ELR (cell line): Measurements from ENCODE around the gene GMEB2.
"Not testable (repeated sequence)": the region's sequence is repeated elsewhere in the genome, so short reads cannot be mapped to it uniquely, and the experiment has no call there.

ENCODE experiments used
- DNase-seq: peaks from one replicate; pipeline ENCODE4 v3.0.0-alpha.2; 2015; ENCODE audit warnings: low read depth

The GMEB2 gene

GRCh38 chr20:63572071-63572787 is 54.7 kb downstream of the GMEB2 start:
- no peak for DNase-seq

DNA sequence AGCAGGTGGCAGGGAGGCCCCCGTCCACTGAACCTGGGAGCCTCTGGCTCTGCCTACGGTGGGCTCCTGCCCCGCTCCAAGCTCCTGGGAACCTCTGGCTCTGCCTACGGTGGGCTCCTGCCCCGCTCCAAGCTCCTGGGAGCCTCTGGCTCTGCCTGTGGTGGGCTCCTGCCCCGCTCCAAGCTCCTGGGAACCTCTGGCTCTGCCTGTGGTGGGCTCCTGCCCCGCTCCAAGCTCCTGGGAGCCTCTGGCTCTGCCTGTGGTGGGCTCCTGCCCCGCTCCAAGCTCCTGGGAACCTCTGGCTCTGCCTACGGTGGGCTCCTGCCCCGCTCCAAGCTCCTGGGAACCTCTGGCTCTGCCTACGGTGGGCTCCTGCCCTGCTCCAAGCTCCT is 55.8 kb downstream of the GMEB2 start:
- DNase-seq = not testable (repeated sequence)

DNA sequence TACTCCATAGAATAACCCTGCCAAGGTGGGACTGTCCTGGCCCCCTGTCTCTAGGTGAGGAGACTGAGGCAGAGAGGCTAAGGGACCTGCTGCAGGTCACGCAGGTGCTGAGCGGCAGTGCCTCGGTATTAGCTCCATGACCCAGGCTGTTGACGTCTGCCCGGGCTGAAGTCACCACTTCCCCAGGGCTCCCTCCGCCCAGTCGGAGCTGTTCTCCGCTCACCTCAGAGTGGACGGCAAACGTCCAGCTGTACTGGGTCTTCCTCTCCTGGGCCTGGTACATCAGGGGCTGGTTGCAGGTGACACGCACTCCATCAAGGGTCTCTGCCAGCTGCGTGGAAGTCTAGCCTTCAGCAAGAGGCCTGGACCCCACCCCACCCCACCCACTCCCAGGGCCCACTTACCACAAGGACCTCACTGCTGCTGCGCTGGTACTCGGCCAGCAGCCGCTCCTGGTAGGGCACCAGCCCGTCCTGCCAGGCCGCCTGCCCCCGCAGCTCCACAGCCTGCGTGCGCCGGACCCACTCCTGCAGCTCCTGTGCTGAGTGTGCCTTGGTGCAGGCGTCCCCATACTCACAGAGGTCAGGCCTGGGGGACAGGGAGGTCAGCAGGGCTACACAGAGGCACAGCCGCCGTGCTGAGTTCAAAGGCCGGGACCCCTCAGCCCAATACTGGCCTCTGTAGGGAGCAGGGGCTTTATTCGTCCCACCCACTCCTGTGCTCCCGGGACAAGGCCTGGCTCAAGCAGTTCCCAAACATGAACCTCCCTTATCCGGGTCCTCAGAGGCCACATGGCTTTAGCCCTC is 56.4 kb downstream of the GMEB2 start:
- no peak for DNase-seq

DNA sequence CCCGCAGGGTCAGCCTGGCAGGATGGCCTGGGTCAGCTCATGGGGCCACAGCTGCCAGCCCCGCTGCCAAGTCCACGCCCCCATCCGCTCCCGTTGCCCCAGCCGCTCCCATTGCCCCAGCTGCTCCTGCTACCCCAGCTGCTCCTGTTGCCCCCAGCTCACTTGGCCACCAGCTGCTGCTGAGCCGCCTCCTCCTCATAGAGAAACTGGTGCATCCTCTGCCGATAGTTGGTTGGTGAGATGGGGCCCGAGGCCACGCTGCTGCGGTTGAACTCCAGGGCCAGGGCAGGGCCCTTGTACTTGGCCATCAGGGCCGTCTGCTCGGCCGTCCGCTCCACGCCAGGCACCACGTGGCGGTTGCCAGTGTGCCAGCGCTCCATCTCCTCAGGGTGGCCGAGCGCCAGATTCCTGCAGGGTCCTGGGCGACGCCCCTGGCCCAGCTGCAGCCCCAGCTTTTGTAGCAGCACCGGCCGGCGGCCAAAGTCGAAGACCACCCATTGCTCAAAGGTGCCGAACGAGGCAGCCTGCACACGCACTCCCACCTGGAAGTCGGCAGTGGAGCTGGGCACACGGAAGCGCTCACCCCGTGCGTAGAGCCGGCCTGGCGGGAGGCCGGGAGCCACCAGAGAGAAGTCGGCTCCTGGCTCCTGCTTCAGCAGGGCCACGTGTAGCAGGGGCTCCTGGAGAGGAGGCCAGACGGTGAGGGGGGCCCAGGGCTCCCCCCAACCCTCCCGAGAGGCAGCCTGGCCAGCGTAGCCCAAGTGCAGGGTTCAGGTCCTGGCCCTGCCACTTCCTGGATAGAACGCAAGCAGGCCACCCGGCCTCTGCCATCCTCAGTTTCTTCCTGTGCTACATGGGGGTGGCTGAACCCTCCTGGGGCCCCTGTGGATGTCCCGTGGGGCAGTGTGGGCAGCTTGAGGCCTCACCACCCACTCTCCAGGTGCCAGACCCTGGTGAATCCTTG is 57.6 kb downstream of the GMEB2 start:
- DNase-seq = no peak

DNA sequence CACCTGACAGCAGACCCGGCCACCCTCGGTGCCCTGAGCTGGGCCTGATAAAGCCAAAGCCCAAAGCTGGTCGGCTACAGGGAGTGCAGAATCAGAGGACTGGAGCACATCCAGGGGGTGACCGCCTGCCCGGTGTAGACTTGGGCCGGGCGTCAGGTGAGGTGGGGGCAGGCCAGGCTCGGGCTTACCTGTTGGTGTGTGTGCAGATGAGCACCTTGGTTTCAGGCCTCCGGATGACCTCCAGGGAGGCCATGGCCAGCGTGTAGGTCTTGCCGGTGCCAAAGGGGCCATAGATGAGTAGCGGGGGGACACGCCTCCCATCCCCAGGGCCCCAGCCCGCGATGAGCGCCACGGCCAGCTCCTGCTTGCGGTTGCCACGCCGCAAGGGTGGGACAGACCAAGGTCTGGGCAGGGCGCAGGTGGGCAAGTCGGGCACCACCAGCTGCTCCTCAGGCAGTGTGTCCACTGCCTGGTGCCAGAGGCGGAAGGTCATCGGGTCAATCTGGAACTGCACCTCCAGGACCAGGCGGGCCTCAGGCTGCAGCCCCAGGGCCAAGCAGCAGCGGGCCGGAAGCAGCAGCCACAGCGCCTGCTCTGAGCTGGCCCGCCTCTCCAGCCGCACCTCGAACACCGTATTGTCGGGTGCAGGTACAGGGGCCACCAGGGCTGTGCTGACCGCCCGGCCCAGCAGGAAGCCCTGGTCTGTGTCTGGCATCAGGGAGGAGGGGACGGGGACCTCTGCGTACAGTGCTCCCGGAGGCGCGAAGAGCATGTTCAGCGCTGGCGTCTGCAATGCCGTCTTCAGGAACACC is 58.5 kb downstream of the GMEB2 start:
- no peak for DNase-seq

DNA sequence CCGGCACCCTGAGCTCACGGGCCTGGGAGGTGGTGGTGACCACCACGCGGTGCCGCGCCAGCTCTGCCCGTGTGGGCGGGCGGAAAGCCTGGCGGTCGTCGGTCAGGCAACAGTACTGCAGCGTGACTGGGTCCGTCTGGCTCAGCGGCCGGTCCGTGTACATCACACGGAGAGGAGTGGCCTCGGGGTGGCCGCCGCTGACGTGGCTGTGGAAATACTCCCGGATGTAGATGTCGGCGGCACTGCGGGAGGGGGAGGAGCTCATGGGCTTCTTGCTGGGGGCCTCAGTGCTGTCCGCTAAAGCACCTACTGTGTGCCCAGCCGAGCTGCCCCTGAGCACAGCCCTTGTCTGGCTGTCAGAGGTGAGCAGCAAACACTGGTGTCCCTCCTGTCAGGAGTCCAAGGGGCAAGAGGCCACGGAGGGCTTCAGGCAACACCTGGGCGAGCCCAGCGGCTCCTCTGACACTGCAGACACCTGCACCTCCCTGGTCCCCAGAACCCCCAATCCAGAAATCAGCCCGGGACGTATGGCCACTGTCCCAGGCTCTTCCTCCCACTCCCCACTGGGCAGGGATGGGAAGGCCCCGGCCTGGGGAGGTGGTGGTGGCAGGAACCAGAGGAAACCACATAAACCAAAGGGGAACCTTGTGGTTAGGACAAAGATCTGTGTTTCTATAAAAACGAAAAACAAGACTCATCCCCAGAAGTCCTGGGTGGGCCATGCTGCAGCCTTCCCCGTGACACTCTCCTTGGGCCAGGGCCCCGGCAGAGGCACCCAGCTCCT is 59.3 kb downstream of the GMEB2 start:
- DNase-seq = no peak

DNA sequence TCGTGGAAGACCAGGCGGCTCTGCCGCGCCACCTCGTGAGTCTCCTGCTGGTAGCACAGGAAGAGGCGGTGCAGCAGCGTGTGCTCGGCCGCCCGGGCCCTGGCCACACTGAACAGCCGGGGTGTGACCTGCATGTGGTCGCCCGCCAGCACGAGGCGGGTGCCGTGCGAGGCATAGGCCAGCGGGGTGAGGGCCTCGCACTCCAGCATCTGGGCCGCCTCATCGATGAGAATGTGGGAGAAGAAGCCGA is 59.8 kb downstream of the GMEB2 start:
- DNase-seq = no peak

DNA sequence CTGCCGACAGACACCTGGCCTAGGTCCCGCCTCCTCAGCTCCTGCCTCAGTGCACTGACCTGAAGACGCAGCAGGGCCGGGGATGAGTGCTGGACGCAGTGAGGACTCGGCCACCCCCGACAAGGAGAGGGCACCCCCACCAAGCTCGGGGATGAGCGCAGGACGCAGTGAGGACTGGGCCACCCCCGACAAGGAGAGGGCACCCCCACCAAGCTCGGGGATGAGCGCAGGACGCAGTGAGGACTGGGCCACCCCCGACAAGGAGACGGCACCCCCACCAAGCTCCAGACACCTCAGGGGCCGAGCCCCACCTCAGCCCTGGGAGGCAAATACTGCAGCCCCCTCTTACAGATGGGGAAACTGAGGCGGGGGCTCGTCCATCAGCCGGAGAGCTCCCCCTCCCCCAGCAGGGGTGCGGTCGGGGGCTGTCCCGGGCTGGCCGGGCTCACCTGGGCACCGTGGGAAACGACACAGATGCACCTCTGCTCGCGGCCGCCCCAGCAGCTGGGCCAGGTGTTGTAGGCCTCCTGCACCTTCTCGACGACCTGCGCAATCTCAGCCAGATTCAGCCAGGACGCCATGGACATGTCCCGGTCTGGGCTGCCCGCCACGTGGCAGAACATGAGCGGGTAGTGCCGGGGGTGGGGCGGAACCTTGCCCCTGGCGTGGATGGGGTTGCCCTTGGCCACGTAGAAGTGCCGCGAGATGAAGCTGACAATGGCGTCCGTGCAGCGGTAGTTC is 60.3 kb downstream of the GMEB2 start:
- no peak for DNase-seq

DNA sequence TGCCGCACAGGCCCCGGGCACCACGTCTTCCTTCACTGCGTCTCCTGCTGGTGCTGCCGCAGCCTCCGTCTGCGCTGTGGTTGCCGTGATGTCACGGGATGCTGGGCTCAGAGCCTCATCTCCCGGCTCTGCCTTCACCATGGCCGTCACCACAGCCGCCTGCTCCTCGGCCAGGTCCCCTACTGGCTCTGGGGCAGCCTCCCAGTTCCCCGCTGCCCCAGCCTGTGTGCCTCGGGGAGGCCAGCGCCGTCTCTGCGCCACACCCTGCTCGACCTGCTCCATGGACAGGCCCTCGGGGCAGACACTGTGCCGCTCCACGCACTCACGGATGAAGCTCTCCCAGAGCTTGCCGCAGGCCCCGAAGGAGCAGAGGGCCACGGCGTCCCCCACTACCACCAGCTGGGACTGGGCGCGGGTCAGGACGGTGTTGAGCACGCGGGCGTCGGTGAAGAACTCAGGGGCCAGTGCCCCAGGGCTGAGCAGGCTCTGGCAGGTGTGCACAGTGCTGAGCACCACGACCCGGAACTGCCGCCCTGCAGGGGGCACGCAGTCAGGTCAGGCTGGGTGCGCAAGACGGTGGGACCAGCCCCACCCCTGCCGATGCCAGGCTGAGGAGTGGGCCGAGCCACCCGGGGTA is 61.1 kb downstream of the GMEB2 start:
- DNase-seq = no peak

- no peak for DNase-seq
Observed at GRCh38 chr20:63565021-63565698, 61.7 kb downstream of the GMEB2 start.

GRCh38 chr20:63564036-63564810 is 62.7 kb downstream of the GMEB2 start:
- no peak for DNase-seq

GRCh38 chr20:63563225-63563935 is 63.5 kb downstream of the GMEB2 start:
- DNase-seq = no peak

- no peak for DNase-seq
Observed at GRCh38 chr20:63562461-63563224, 64.3 kb downstream of the GMEB2 start.

DNA sequence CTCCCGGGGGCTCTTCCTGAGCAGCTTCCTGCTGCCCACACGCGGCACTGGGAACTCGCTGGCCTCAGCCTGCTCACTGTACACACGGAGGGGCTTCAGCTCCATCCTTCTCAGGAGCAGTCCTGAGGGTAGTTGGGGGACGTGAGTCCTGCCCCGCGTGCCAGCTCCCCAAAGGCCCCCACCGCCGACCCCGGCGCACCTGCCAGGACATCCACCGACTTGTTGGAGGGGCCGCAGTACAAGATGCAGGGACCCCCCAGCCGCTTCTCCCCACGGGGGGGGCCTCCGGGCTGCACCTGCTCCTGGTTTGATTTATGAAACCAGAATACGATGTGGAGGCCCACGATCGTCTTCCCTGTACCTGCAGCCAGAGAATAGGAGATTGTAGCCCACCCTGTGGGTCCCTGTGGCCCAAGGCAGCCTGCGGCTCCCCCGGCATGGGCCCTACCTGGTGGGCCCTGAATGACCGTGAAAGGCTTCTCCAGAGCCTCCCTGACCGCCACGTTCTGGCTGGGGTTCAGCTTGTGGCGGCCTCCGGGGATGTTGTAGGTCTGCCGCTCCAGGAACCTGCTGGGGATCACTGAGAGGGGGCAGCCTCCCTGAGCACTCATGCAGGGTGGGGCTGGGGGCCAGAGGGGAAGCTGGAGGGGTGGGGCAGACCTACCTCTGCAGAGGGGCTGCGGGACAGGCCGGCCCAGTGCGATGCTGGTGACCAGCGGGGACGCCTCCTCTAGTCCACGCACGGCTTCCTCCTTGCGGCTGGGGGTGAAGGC is 65.1 kb downstream of the GMEB2 start:
- no peak for DNase-seq

GRCh38 chr20:63560856-63561609 is 65.9 kb downstream of the GMEB2 start:
- DNase-seq = no peak
